OCI-LY1 (cell line): ENCODE results near the gene NOL3.

Experiments used
- H2AFZ ChIP-seq: fragments of 200-600 bp; sonication (generic), shearing (Covaris generic); 2 replicates; pipeline ENCODE4 v1.6.0; 2014; ENCODE audit warnings: antibody characterized with exemption, mild to moderate bottlenecking, low read length
- H3F3A ChIP-seq: fragments of 200-600 bp; sonication (generic), shearing (Covaris generic); 2 replicates; pipeline ENCODE4 v1.6.0; 2014; ENCODE audit warnings: mild to moderate bottlenecking, antibody characterized with exemption, low read length, moderate library complexity; ENCODE audit not compliant: insufficient read depth
- H3K27ac ChIP-seq: fragments of 200-600 bp; sonication (generic); 2 replicates; pipeline ENCODE4 v1.5.1; 2014; ENCODE audit warnings: low read length, mixed run types, mild to moderate bottlenecking, low read depth; ENCODE audit not compliant: poor library complexity, severe bottlenecking
- H3K27me3 ChIP-seq: fragments of 200-600 bp; sonication (generic); 2 replicates; pipeline ENCODE4 v1.6.0; 2014; ENCODE audit warnings: antibody characterized with exemption, mild to moderate bottlenecking, low read length, moderate library complexity; ENCODE audit not compliant: insufficient read depth
- H3K36me3 ChIP-seq: fragments of 200-600 bp; sonication (generic); 2 replicates; pipeline ENCODE4 v1.6.1; 2014; ENCODE audit warnings: mild to moderate bottlenecking, antibody characterized with exemption, low read length, moderate library complexity, mixed read lengths; ENCODE audit not compliant: insufficient read depth
- H3K4me1 ChIP-seq: fragments of 200-600 bp; sonication (generic); 2 replicates; pipeline ENCODE4 v1.5.1; 2014; ENCODE audit warnings: mild to moderate bottlenecking, low read length, moderate library complexity; ENCODE audit not compliant: insufficient read depth, severe bottlenecking
- H3K4me2 ChIP-seq: fragments of 200-600 bp; sonication (generic), shearing (Covaris generic); 2 replicates; pipeline ENCODE4 v1.6.1; 2014; ENCODE audit warnings: low read length
- H3K4me3 ChIP-seq: fragments of 200-600 bp; sonication (generic); 2 replicates; pipeline ENCODE4 v1.5.1; 2014; ENCODE audit warnings: low read length, low read depth, mild to moderate bottlenecking, mixed read lengths; ENCODE audit not compliant: poor library complexity, severe bottlenecking
- H3K79me2 ChIP-seq: fragments of 200-600 bp; shearing (Covaris generic); 2 replicates; pipeline ENCODE4 v1.6.1; 2016; ENCODE audit warnings: mixed run types, low read length, mixed read lengths; ENCODE audit not compliant: insufficient read depth
- H3K9ac ChIP-seq: fragments of 200-600 bp; sonication (generic), shearing (Covaris generic); 2 replicates; pipeline ENCODE4 v1.6.1; 2014; ENCODE audit warnings: mild to moderate bottlenecking, low read length, mixed read lengths
- H3K9me2 ChIP-seq: fragments of 200-600 bp; sonication (generic), shearing (Covaris generic); 2 replicates; pipeline ENCODE4 v1.6.1; 2014; ENCODE audit warnings: low read depth, mild to moderate bottlenecking, low read length, mixed read lengths
- H3K9me3 ChIP-seq: fragments of 200-600 bp; shearing (Covaris generic); 2 replicates; pipeline ENCODE4 v1.6.1; 2014; ENCODE audit warnings: low read length, mixed read lengths
- H4K20me1 ChIP-seq: fragments of 200-600 bp; sonication (generic), shearing (Covaris generic); 2 replicates; pipeline ENCODE4 v1.6.0; 2016; ENCODE audit warnings: mild to moderate bottlenecking, low read length; ENCODE audit not compliant: insufficient read depth
- CTCF ChIP-seq: fragments of 200-600 bp; sonication (generic), shearing (Covaris generic); IDR thresholded peaks from 2 replicates; pipeline ENCODE4 v1.5.1; 2017; ENCODE audit warnings: mild to moderate bottlenecking, antibody characterized with exemption, low read length, moderate library complexity, mixed read lengths
- EZH2 ChIP-seq: fragments of 200-600 bp; sonication (generic), shearing (Covaris generic); IDR thresholded peaks from 2 replicates; pipeline ENCODE4 v1.8.0; 2017; ENCODE audit warnings: borderline replicate concordance, mixed run types, mild to moderate bottlenecking, antibody characterized with exemption, low read length, moderate library complexity, mixed read lengths

The NOL3 gene

GRCh38 chr16:67129422-67129821 lies 40.9 kb upstream of the NOL3 start:
- H3K27ac ChIP-seq = no peak overlapping the region
- no peaks in the 10 kb centered on the region for H3K9me3 ChIP-seq
- no peaks in the 10 kb centered on the region for H4K20me1 ChIP-seq
- H3K9me2 ChIP-seq = no peaks in the 10 kb centered on the region
- no peak overlapping the region for H3K9ac ChIP-seq
- H2AFZ ChIP-seq = no peak overlapping the region
- peaks cover 63% of the 10 kb centered on the region for H3K36me3 ChIP-seq
- H3K79me2 ChIP-seq = no peaks in the 10 kb centered on the region
- no peak for TF ChIP-seq EZH2
- TF ChIP-seq CTCF = no peak
- H3K4me2 ChIP-seq = no peak overlapping the region
- H3K4me3 ChIP-seq = no peak overlapping the region
- no peaks in the 10 kb centered on the region for H3K4me1 ChIP-seq
- no peaks in the 10 kb centered on the region for H3F3A ChIP-seq
- no peaks in the 10 kb centered on the region for H3K27me3 ChIP-seq

GRCh38 chr16:67137605-67138004 lies 32.7 kb upstream of the NOL3 start:
- H3K4me1 ChIP-seq = no peaks in the 10 kb centered on the region
- no peaks in the 10 kb centered on the region for H3K27me3 ChIP-seq
- no peak overlapping the region for H3K9ac ChIP-seq
- H4K20me1 ChIP-seq = no peaks in the 10 kb centered on the region
- TF ChIP-seq EZH2 = no peak
- TF ChIP-seq CTCF = no peak
- no peak overlapping the region for H3K4me2 ChIP-seq
- no peak overlapping the region for H3K4me3 ChIP-seq
- no peaks in the 10 kb centered on the region for H3K9me3 ChIP-seq
- H3F3A ChIP-seq = no peaks in the 10 kb centered on the region
- H3K9me2 ChIP-seq = no peaks in the 10 kb centered on the region
- no peaks in the 10 kb centered on the region for H3K79me2 ChIP-seq
- no peak overlapping the region for H2AFZ ChIP-seq
- peaks cover 82% of the 10 kb centered on the region for H3K36me3 ChIP-seq
- no peak overlapping the region for H3K27ac ChIP-seq

GRCh38 chr16:67141391-67141790 lies 28.9 kb upstream of the NOL3 start:
- Histone ChIP-seq H3K4me3 (no peak overlapping the region), H3K27me3 (no peaks in the 10 kb centered on the region), H3K27ac (no peak overlapping the region), H3K9ac (no peak overlapping the region), H3K4me1 (no peaks in the 10 kb centered on the region), H3K36me3 (peaks cover 84% of the 10 kb centered on the region), H3K9me3 (no peaks in the 10 kb centered on the region), H3K9me2 (no peaks in the 10 kb centered on the region), H4K20me1 (no peaks in the 10 kb centered on the region), H3K4me2 (no peak overlapping the region), H2AFZ (no peak overlapping the region), H3F3A (no peaks in the 10 kb centered on the region), H3K79me2 (no peaks in the 10 kb centered on the region)
- no peak for TF ChIP-seq CTCF
- no peak for TF ChIP-seq EZH2
